ENCODE data around the gene TBC1D10A. TPM values are rescaled to one million over a fixed set of nuclear protein-coding genes. Genes with fewer than 3 reads are reported as not detected.

The TBC1D10A gene
- total RNA-seq, 4 donors from 2014 or later, result 28.4 to 44.7 (median 35.9) TPM

GRCh38 chr22:30274437-30274812, 52.3 kb downstream of the TBC1D10A start:
- no peak for DNase-seq
- Histone ChIP-seq H3K4me3 (replicated peaks in 1 of 3) (no peak overlapping the region), H3K9me3 (no peaks in the 10 kb centered on the region), H3K27ac (no peak overlapping the region), H3K27me3 (no peaks in the 10 kb centered on the region), H3K4me1 (peaks cover 0 to 15% of the 10 kb centered on the region in 2 donors), H3K36me3 (no peaks in the 10 kb centered on the region)
- no peak for TF ChIP-seq CTCF (IDR thresholded peaks at IDR 0.05)
- TF ChIP-seq POLR2A (IDR thresholded peaks at IDR 0.05), result no peak
- 90% methylated on average over 9 of the region's 9 CpGs for WGBS, 2 donors
- intact Hi-C loops (cut with DNase I), result no loop called here

- Histone ChIP-seq H3K4me3 (replicated peaks in 1 of 3) (no peak overlapping the region), H3K9me3 (no peaks in the 10 kb centered on the region), H3K27ac (no peak overlapping the region), H3K4me1 (peaks cover 0 to 15% of the 10 kb centered on the region in 2 donors), H3K27me3 (no peaks in the 10 kb centered on the region), H3K36me3 (no peaks in the 10 kb centered on the region)
- peak; percentile 70 to 71 for DNase-seq
- 53 to 62% methylated on average over 10 of the region's 10 CpGs for WGBS, 2 donors
- intact Hi-C loops (cut with DNase I), result no loop called here
- TF ChIP-seq POLR2A (IDR thresholded peaks at IDR 0.05) (no peak), CTCF (IDR thresholded peaks at IDR 0.05) (no peak)
Observed at GRCh38 chr22:30273711-30274436, 52.9 kb downstream of the TBC1D10A start.

DNA sequence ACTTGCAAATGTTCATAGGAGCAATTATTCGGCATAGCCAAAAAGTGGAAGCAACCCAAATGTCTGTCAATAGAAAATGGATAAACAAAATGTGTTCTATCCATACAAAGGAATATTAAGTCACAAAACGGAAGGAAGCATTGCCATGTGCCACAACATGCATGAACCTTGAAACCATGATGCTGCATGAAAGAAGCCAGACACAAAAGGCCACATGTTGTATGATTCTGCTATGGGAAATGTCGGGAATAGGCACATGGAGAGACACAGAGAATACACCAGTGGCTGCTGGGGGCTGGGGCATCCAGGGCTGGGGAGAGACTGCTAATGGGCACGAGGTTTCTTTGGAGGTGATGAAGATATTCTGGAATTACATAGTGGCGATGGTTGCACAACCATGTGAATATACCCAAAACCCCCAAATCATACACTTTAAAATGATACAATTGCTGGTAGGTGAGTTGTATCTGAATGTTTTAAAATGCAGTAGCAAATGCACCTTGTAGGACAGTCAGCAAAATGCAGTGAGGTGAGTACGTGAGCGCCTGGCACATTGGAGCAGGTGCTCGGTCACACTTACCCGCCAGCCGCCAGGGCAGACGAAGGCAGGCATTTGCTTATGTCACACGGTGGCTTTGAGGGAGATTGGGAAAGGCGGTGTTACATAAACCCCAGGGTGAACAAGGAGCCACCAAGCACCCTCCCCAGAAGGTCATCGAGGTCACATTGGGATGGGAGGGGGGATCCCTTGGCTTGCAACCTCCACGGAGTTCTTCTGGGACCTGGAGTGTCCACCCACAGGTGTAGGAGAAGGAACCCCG, 53.8 kb downstream of the TBC1D10A start:
- WGBS, 2 donors, result 71 to 72% methylated on average over 13 to 16 of the region's 16 CpGs

DNA sequence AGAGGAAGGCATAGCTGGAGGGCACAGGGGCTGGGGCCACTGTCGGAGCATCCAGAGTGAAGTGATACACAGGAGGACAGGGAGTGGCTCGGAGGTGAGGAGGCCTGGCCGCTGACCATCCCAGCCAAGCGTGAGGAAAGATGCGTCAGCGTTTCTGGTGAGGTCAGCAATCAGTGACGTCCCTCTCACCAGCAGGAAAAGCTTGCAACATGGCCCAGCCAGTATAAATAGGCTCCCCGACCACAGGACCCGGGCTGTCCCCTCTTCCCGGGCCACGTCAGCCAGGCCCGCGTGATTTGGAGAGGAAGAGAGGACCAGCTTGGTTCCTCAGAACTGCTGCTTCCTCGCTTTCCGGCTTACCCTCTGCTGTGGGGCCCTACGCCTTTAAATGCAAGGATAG, 55.9 kb downstream of the TBC1D10A start:
- Histone ChIP-seq H3K4me1 (peaks cover 0 to 5% of the 10 kb centered on the region in 2 donors), H3K4me3 (replicated peaks in 1 of 3) (no peak overlapping the region), H3K36me3 (no peaks in the 10 kb centered on the region), H3K27me3 (no peaks in the 10 kb centered on the region), H3K27ac (no peak overlapping the region), H3K9me3 (no peaks in the 10 kb centered on the region)
- 69 to 88% methylated on average over 13 to 16 of the region's 16 CpGs for WGBS, 2 donors
- peak in 1 of 2 donors; percentile 35 for DNase-seq
- intact Hi-C loops (cut with DNase I), result no loop called here
- TF ChIP-seq CTCF (IDR thresholded peaks at IDR 0.05) (no peak), POLR2A (IDR thresholded peaks at IDR 0.05) (no peak)

More for the DNA sequence above, 53.8 kb downstream of the TBC1D10A start:
- Histone ChIP-seq H3K36me3 (no peaks in the 10 kb centered on the region), H3K27ac (no peak overlapping the region), H3K4me1 (peaks cover 0 to 12% of the 10 kb centered on the region in 2 donors), H3K9me3 (no peaks in the 10 kb centered on the region), H3K4me3 (replicated peaks in 1 of 3) (no peak overlapping the region), H3K27me3 (no peaks in the 10 kb centered on the region)
- peak; percentile 59 to 65 for DNase-seq
- intact Hi-C loops (cut with DNase I), result no loop called here
- TF ChIP-seq CTCF (IDR thresholded peaks at IDR 0.05) (no peak), POLR2A (IDR thresholded peaks at IDR 0.05) (no peak)

- intact Hi-C loops (cut with DNase I), result no loop called here
- no peak for TF ChIP-seq CTCF (IDR thresholded peaks at IDR 0.05)
- no peak for TF ChIP-seq POLR2A (IDR thresholded peaks at IDR 0.05)
- Histone ChIP-seq H3K4me3 (replicated peaks in 1 of 3) (no peak overlapping the region), H3K9me3 (no peaks in the 10 kb centered on the region), H3K36me3 (no peaks in the 10 kb centered on the region), H3K27ac (no peak overlapping the region), H3K4me1 (peaks cover 0 to under 1% of the 10 kb centered on the region in 2 donors), H3K27me3 (no peaks in the 10 kb centered on the region)
- WGBS, 2 donors, result 91 to 93% methylated on average over 8 of the region's 8 CpGs
- DNase-seq, result no peak
Observed at GRCh38 chr22:30268331-30268730, 58.4 kb downstream of the TBC1D10A start.
